Stimulated activated memory B cell treated with anti-CD40 and anti-IgM and Interleukin-4, amounts not matched to agents 10 μg/mL and 1 μg/mL and 100 μg/mL, for 72 hours (primary cell): ENCODE data around the gene SCNN1A.

Source experiments
- ATAC-seq: fragments of 150-1000 bp; cut with Tn5 transposase; 2 replicates; pipeline ENCODE4 v1.10.0; 2021
- H3K27ac Mint-ChIP-seq: one replicate; pipeline ENCODE4 v1.8.0; 2022; ENCODE audit warnings: mild to moderate bottlenecking, mixed read lengths
- H3K27me3 Mint-ChIP-seq: one replicate; pipeline ENCODE4 v1.8.0; 2022; ENCODE audit warnings: mixed read lengths
- H3K36me3 Mint-ChIP-seq: one replicate; pipeline ENCODE4 v1.8.0; 2022; ENCODE audit warnings: mixed read lengths
- H3K4me1 Mint-ChIP-seq: one replicate; pipeline ENCODE4 v1.8.0; 2022; ENCODE audit warnings: mixed read lengths
- H3K4me3 Mint-ChIP-seq: one replicate; pipeline ENCODE4 v1.8.0; 2022; ENCODE audit warnings: mild to moderate bottlenecking, moderate library complexity, mixed read lengths
- H3K9me3 Mint-ChIP-seq: one replicate; pipeline ENCODE4 v1.8.0; 2022; ENCODE audit warnings: mixed read lengths

SCNN1A gene

GRCh38 chr12:6376079-6376869 is 911 bp upstream of the SCNN1A start:
- no peak overlapping the region for H3K4me3 Mint-ChIP-seq
- H3K27ac Mint-ChIP-seq = no peak overlapping the region
- H3K27me3 Mint-ChIP-seq = peaks cover 73% of the 10 kb centered on the region
- H3K36me3 Mint-ChIP-seq = no peaks in the 10 kb centered on the region
- no peaks in the 10 kb centered on the region for H3K9me3 Mint-ChIP-seq
- ATAC-seq = no peak
- peaks cover 6% of the 10 kb centered on the region for H3K4me1 Mint-ChIP-seq

- H3K27me3 Mint-ChIP-seq = peaks cover 73% of the 10 kb centered on the region
These were observed 590 bp downstream of the SCNN1A start for GRCh38 chr12:6374786-6375160.

GRCh38 chr12:6374028-6374785 is 1.2 kb downstream of the SCNN1A start:
- H3K36me3 Mint-ChIP-seq = no peaks in the 10 kb centered on the region
- H3K27me3 Mint-ChIP-seq = peaks cover 73% of the 10 kb centered on the region
- peaks cover 6% of the 10 kb centered on the region for H3K4me1 Mint-ChIP-seq
- H3K9me3 Mint-ChIP-seq = no peaks in the 10 kb centered on the region
- no peak overlapping the region for H3K27ac Mint-ChIP-seq
- no peak for ATAC-seq
- H3K4me3 Mint-ChIP-seq = no peak overlapping the region

More at GRCh38 chr12:6374786-6375160, 590 bp downstream of the SCNN1A start:
- peaks cover 6% of the 10 kb centered on the region for H3K4me1 Mint-ChIP-seq
- H3K9me3 Mint-ChIP-seq = no peaks in the 10 kb centered on the region
- no peak overlapping the region for H3K27ac Mint-ChIP-seq
- H3K4me3 Mint-ChIP-seq = no peak overlapping the region
- ATAC-seq = no peak
- no peaks in the 10 kb centered on the region for H3K36me3 Mint-ChIP-seq

GRCh38 chr12:6373022-6373787 is 2.2 kb downstream of the SCNN1A start:
- Mint-ChIP-seq H3K27ac (no peak overlapping the region), H3K9me3 (no peaks in the 10 kb centered on the region), H3K4me1 (peaks cover 6% of the 10 kb centered on the region), H3K27me3 (peaks cover 76% of the 10 kb centered on the region), H3K36me3 (no peaks in the 10 kb centered on the region), H3K4me3 (no peak overlapping the region)
- no peak for ATAC-seq

- no peak overlapping the region for H3K4me3 Mint-ChIP-seq
- no peak for ATAC-seq
- no peaks in the 10 kb centered on the region for H3K36me3 Mint-ChIP-seq
- peaks cover 10% of the 10 kb centered on the region for H3K4me1 Mint-ChIP-seq
- H3K9me3 Mint-ChIP-seq = no peaks in the 10 kb centered on the region
- peaks cover 76% of the 10 kb centered on the region for H3K27me3 Mint-ChIP-seq
- no peak overlapping the region for H3K27ac Mint-ChIP-seq
These were observed 2.9 kb downstream of the SCNN1A start for GRCh38 chr12:6372403-6373003.

GRCh38 chr12:6370994-6371754 is 4.2 kb downstream of the SCNN1A start:
- ATAC-seq = no peak
- no peaks in the 10 kb centered on the region for H3K36me3 Mint-ChIP-seq

GRCh38 chr12:6370576-6370935 is 4.8 kb downstream of the SCNN1A start:
- Mint-ChIP-seq H3K4me1 (peaks cover 8% of the 10 kb centered on the region), H3K9me3 (peaks cover 2% of the 10 kb centered on the region), H3K36me3 (no peaks in the 10 kb centered on the region), H3K27ac (no peak overlapping the region), H3K27me3 (peaks cover 63% of the 10 kb centered on the region), H3K4me3 (no peak overlapping the region)
- no peak for ATAC-seq

More at GRCh38 chr12:6370994-6371754, 4.2 kb downstream of the SCNN1A start:
- Mint-ChIP-seq H3K9me3 (peaks cover 2% of the 10 kb centered on the region), H3K27me3 (peaks cover 69% of the 10 kb centered on the region), H3K4me3 (no peak overlapping the region), H3K27ac (no peak overlapping the region), H3K4me1 (peaks cover 9% of the 10 kb centered on the region)

GRCh38 chr12:6369916-6370575 is 5.3 kb downstream of the SCNN1A start:
- H3K27ac Mint-ChIP-seq = no peak overlapping the region

GRCh38 chr12:6368906-6369525 is 6.3 kb downstream of the SCNN1A start:
- Mint-ChIP-seq H3K27me3 (peaks cover 50% of the 10 kb centered on the region), H3K9me3 (peaks cover 2% of the 10 kb centered on the region), H3K4me1 (peaks cover 8% of the 10 kb centered on the region), H3K36me3 (no peaks in the 10 kb centered on the region), H3K27ac (no peak overlapping the region), H3K4me3 (no peak overlapping the region)
- no peak for ATAC-seq

More at GRCh38 chr12:6369916-6370575, 5.3 kb downstream of the SCNN1A start:
- peaks cover 58% of the 10 kb centered on the region for H3K27me3 Mint-ChIP-seq
- ATAC-seq = no peak
- H3K4me3 Mint-ChIP-seq = no peak overlapping the region
- H3K4me1 Mint-ChIP-seq = peaks cover 8% of the 10 kb centered on the region
- H3K36me3 Mint-ChIP-seq = no peaks in the 10 kb centered on the region
- H3K9me3 Mint-ChIP-seq = peaks cover 2% of the 10 kb centered on the region

- ATAC-seq = no peak
- no peak overlapping the region for H3K27ac Mint-ChIP-seq
- no peak overlapping the region for H3K4me3 Mint-ChIP-seq
- H3K4me1 Mint-ChIP-seq = peaks cover 8% of the 10 kb centered on the region
- peaks cover 42% of the 10 kb centered on the region for H3K27me3 Mint-ChIP-seq
- H3K36me3 Mint-ChIP-seq = no peaks in the 10 kb centered on the region
- H3K9me3 Mint-ChIP-seq = peaks cover 2% of the 10 kb centered on the region
These were observed 7.1 kb downstream of the SCNN1A start for GRCh38 chr12:6367969-6368892.

GRCh38 chr12:6367065-6367968 is 8.0 kb downstream of the SCNN1A start:
- Mint-ChIP-seq H3K4me1 (peaks cover 8% of the 10 kb centered on the region), H3K4me3 (no peak overlapping the region)
- peak; percentile 86 for ATAC-seq

GRCh38 chr12:6364044-6364374 is 11.4 kb downstream of the SCNN1A start:
- H3K4me1 Mint-ChIP-seq = peaks cover 8% of the 10 kb centered on the region
- H3K27me3 Mint-ChIP-seq = peaks cover 40% of the 10 kb centered on the region
- no peak overlapping the region for H3K27ac Mint-ChIP-seq
- no peak overlapping the region for H3K4me3 Mint-ChIP-seq
- H3K9me3 Mint-ChIP-seq = peaks cover 2% of the 10 kb centered on the region
- H3K36me3 Mint-ChIP-seq = no peaks in the 10 kb centered on the region
- no peak for ATAC-seq

More at GRCh38 chr12:6367065-6367968, 8.0 kb downstream of the SCNN1A start:
- H3K27me3 Mint-ChIP-seq = peaks cover 38% of the 10 kb centered on the region
- no peaks in the 10 kb centered on the region for H3K36me3 Mint-ChIP-seq
- peaks cover 2% of the 10 kb centered on the region for H3K9me3 Mint-ChIP-seq
- no peak overlapping the region for H3K27ac Mint-ChIP-seq
